ENCODE results near the gene CCR3.

DNA sequence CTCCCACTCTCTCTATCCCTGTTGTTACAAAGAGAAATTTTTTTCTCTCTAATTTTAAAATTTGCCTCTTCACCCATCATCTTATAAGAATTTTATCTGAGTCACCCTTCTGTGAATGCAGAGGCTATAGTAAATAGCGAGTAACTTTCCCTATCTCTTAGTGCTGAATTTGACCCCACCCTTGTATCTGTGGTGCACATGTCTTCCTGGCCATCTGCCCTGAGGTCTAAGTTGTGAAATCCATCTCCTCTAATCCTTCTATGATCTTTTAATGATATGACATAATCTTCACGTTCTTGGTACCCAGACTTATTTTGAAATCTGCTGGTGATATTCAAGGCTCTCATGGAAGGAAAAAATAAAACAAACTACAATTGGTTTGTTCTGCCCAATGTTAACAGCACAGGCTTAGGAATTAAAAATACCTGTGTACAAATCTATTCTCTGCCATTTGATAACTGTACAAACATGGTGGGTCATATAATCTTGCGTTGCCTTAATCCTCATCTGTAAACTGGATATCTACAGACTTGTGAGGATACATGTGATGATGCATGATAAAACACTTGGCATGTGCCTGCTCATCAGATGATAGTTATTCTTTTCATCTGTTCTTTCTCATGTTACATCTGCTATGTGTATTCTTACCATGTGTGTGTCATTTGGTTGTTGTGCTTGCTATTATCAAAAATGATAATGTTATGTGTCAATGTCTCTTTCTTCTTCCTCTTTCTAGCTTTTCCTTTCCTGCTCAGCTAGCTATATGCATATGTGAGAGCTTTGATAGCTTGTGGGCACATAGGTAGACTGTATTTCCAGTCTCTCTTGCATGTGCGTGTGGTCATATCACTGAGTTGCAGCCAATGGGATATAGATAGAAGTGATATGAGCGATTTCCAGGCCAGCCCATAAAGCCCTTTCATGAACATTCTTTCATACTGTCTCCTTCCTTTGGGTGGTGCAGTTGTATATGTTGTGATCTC lies 13.7 kb upstream of the CCR3 start:
- TF ChIP-seq, protein P1, sequence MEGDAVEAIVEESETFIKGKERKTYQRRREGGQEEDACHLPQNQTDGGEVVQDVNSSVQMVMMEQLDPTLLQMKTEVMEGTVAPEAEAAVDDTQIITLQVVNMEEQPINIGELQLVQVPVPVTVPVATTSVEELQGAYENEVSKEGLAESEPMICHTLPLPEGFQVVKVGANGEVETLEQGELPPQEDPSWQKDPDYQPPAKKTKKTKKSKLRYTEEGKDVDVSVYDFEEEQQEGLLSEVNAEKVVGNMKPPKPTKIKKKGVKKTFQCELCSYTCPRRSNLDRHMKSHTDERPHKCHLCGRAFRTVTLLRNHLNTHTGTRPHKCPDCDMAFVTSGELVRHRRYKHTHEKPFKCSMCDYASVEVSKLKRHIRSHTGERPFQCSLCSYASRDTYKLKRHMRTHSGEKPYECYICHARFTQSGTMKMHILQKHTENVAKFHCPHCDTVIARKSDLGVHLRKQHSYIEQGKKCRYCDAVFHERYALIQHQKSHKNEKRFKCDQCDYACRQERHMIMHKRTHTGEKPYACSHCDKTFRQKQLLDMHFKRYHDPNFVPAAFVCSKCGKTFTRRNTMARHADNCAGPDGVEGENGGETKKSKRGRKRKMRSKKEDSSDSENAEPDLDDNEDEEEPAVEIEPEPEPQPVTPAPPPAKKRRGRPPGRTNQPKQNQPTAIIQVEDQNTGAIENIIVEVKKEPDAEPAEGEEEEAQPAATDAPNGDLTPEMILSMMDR (IDR thresholded peaks at IDR 0.05 in 8 of 11, conservative IDR thresholded peaks at IDR 0.05 in 3 of 11) = no peak
- TF ChIP-seq POLR2A (IDR thresholded peaks at IDR 0.05) (no peak), POLR2AphosphoS5 (IDR thresholded peaks at IDR 0.05) (no peak)

Measured in spleen (tissue), 7 donors.